Measurements from ENCODE around the gene TM9SF2.

Gene TM9SF2

DNA sequence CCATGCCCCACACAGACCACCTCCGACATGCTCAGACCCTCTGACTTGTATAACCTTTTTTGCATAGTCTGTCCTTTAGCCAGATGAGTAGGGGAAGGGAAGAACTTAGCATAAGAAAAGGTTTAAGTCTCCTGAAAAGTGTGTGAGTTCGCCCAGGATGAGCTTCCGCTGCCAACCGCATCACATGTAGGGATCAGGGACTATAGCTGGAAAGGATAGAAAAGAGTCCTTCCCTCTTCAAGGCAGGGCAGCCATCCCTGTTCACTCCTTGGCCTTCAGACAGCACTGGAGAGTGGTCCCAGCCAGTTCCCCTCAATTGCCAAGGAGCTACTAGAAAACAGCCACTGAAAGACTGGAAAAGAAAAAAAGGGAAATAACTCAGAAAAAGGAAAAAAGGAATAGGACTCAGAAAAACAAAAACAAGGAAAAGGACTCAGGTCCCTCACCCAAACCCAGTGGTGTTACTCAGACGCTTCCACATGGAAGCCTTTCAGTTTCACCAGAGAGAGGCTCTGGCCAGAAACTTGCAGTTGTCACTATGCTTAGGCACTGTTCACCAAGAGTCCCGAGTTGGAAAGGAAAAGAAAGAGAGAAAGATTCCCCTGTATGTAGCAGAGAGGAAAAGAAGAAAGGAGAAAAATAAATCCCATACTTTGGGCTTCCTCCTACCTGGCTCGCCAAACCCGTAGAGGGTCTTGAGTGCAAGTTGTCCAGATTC lies 5.6 kb upstream of the TM9SF2 start:
- DNase-seq, result no peak

DNA sequence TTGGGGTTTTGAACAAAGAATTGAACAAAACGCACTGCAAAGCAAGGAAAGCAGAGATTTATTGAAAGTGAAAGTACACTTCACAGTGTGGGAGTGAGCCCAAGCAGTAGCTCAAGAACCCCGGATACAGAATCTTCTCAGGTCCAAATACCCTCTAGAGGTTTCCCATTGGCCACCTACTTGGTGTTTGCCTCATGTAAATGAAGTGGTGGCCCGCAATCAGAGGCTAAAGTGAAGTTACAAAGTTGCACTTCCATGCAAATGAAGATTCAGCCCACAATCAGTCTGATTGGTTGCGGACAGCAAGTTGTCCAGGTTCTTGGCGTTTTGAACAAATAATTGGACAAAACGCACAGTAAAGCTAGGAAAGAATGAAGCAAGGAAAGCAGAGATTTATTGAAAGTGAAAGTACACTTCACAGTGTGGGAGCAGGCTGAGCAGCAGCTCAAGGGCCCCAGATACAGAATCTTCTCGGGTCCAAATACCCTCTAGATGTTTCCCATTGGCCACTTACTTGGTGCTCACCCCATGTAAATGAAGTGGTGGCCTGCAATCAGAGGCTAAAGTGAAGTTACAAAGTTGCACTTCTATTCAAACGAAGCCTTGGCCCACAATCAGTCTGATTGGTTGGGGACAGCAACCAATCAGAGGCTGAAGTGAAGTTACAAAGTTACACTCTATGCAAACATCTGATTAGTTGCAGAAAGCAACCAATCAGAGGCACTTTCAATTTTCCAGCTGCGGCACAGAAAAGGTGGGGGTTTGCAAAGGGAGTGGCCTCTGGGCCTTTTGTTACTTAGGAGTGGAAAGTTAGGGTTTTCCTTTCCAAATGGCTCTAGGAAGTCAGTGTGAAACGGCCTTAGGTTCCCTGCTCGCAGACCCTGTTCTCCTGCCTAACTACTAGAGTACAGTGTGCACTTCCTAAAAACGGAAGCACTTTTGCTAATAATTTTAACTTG lies 4.8 kb upstream of the TM9SF2 start:
- DNase-seq, result peak; percentile 72

DNA sequence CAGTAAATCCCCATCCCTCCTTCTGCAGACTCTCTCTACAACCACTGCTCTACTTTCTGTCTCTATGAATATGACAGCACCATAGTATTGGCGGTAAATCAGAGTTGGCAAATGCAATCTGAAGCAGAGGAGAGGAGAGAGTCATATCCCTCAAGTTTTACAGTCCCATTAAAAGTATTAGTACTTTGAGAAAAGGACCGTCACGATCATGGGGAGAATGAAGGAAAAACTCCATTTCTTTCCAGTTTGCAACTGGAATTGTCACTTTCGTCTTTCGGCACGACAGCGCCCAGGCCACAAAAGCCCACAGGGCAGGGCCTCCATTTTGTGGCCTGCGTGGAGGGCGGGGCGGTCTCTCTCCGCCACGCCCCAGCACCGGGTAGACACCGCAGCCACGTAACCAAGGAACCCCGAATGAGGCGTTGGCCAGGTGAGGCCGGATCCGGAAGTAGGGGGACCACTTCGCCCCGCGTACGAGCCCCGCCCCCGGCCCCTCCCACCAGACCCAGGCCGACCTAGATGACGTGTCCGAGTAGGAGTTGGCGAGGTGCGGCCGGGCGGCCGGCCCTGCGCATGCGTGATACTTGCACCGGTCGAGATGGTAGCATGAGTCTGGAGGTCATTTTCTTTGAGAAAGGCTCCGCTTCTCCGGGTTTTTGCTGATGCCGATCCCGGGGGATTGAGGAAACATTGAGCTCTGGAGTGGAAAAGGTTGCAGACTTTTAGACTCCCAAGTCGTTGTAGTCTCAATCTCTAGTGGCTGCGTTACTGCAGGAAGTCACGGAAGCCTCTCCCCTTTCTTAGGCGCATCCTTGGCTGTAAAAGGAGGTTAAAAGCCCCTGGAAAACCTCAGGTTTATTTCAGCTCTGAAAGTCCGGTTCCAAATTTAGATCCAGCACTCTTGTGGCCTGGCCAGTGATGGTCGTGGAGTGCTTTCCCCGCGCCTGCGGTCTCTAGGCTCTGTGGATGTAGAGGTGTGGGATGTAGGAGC lies 2.8 kb upstream of the TM9SF2 start:
- DNase-seq, result peak; percentile 66

DNA sequence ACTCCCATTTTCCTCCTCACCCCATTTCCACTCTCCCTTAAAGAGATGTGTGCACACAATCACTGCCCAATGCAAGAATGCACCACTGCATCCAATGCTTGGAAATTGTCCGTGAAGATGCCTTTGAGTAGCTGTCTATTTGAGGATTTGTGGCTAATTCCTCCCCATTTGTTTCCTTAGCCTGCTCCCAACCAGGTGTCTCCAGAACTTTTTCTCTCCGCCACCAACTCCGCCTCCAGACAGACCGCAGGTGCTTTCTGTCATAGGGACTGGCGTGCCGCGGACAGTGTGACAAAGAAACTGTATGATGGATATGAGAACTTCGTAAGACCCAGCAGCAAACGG lies 461 bp upstream of the TM9SF2 start:
- no peak for DNase-seq

DNA sequence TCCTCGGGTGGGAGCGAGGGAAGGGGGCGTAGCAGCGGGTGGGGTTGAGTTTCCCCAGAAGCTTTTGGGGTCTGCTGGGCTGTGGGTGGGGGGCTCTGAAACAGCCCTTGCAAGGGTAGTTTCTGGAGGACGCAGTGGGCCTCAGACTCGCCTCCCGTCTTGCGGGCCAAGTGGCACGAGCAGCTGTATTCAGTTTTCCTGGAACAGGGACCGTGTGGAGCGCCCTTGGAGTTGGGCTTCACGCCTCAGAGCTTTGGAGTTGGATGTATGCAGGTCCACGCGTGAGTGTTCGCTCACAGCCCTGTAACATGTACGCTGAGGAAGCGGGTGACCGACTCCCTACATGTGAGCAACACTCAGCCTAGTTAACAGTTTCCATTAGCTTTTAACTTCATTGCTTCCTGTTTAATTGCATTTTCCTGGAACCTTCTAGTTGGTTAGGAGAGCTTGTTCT lies 603 bp downstream of the TM9SF2 start:
- no peak for DNase-seq

DNA sequence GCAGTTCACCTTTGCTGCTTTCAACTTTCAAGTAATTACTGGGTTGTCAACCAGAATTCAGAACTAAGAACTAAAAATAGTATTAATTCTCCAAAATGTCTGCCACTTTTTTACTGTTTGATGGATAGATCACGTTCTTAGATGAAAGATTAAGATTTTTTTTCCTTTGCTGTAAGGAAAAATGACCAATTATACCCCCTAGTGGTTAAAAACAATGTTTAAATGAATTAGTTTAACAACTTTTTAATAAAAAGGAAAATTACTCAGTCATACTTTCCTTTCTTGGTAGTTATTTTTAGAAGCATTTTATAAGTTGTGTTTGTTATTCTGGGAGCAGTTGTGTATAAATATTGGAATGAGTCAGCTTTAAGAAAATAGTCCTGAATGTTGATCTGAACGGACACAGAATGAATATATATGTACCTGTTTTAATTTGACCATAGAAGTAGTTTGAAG lies 4.6 kb downstream of the TM9SF2 start:
- no peak for DNase-seq

DNA sequence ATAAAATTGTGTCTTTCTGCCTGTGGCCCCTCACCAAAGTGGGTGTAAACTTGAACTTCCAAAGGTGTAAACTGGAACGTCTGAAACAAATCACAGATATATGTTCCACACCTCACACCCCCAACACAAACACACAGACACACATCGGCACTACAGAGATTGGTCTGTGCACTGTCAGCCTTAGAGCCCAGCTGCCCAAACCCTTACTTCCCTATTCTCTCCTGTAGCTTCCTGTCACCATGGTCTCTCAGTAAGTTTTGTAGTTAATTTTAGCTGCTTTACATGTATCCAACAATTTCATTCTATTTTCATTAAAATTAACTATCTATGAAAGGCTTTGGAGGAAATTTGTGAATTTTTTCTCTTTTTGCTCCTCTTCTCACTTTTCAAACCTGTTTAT lies 5.4 kb downstream of the TM9SF2 start:
- peak; percentile 37 for DNase-seq

DNA sequence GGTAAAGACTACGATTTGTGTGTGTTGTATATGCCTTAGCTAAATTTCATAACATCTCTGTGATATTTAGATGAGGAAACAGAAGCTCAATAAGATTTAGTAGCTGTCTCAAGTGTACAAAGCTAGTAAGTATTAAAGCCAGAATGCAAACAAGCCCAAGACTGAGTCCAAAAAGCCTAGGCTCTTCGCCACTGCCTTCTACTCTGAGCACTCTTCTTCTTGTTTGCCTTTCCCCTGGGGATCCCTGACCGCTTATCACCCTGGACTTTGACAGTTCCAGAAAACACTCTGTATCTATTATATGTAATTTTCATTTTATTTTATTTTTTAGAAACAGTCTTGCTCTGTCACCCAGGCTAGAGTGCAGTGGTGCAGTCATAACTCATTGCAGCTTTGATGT lies 5.8 kb downstream of the TM9SF2 start:
- no peak for DNase-seq

DNA sequence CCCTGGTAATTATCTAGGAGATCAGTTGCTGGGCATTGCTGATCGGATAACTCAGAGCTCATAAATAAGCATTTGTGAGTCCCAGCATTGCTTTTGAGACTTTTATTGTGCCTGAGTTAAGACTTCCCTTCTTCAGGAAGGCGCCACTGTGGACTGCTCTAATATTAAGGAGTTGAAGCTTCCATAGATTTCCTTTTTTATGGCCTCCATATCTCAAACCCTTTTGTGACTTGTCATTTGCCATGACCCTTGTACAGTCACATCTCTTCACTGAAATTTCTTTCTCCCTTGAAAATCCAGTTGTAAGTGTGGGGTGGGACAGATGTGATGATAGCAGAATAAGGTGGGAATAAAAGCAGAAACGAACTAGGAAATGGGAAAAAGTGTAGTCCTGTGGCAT lies 6.3 kb downstream of the TM9SF2 start:
- no peak for DNase-seq

DNA sequence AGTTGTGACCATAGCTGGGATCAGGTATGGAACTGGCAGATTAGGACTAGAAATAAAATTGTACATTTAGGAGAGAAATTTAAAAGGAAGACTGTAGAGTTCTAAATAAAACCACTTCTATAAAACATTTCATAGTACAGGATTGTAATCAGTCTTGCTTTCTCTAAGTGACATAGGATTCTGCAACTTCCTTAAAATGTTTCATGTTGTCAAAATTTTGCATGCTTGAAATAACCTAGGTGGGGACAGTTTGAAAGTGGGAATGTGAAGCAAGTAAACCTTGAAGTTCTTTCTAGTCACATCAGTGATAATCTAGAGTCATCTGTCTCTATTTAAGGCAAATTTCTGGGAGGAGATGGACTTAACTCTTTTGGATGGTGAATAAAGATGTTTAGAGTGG lies 6.7 kb downstream of the TM9SF2 start:
- no peak for DNase-seq

DNA sequence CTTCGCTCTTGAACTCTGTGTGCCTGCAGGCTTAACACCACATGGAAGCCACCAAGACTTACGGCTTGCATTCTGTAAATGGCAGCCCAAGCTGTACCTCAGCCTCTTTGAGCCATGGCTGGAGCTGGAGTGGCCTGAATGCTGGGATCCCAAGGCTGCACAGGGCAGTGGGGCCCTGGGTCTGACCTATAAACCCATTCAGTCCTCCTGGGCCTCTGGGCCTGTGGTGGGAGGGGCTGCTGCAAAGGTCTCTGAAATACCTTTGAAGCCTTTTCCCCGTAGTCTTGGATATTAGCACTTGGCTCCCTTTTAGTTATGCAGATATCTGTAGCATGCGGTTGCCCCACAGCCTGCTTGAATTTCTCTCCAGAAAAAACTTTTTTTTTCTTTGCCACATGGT lies 8.2 kb downstream of the TM9SF2 start:
- DNase-seq, result no peak

DNA sequence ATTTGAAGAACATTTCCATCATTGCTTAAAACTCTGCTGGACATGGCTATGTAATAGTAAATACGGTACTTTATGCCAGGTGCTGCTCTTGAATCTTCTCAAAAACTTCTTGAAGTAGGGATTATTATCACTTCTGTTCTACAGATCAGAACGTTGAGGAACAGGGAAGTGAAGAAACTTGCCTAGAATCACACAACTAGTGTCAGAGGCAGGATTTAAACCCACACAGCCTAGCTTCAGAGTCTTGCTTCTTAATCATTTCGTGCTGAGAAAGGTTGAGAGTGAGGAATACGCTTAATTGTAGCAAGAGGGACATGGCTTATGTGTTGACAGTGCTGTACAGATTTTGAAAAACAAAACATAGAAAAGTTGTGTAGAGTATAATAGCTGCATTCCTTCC lies 13.5 kb downstream of the TM9SF2 start:
- no peak for DNase-seq

DNA sequence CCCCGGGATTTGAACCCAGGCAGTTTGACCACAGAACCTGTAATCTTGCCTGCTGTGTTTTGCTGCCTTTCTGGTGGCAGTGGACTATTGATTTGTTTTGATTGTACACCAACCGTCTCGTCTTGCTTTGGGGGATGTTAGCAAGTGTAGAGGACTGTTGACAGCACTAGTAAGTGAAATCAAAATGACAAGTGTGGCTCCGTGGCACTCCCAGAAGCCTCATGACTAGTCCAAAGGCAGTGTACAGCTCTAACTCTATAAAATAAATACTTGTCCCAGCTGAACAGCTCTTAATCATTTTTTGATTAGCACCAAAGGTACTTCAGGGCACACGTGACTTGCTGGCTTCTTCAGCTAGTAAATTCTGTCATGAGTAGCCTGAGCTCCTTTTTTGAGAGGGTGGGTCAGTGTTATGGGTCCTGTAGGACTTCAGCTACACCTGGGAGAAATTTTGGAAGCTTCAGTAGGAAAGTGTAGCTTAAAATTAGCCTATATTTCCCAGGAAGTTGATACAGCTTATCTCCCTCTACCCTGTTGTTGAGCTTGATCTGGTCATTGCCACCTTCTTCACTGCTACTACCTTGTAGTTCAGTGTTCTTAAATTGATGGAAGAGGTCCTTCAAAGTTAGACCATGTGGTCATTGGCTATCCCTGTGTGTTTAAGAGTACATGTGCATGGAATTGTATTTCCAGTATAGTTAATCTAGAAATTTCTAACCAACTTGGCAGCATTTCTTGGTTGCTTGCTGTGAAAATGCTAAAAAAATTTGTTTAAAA lies 15.1 kb downstream of the TM9SF2 start:
- DNase-seq, result no peak

DNA sequence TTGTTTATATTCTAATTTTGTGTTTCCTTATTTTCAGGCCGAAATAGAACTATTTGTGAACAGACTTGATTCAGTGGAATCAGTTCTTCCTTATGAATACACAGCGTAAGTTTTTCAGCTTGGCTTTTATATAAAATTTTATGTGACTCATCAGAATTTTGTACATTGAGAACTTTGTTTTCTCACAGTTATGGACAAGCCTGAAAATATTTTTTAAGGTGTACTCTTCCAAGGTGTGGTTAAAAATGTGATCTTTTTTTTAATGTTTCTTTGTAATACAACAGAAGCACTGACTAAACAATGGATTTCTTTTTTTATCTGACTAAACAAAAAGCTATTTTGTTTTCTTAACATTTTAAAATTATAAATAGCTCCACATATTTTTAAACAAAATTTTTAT lies 16.3 kb downstream of the TM9SF2 start:
- DNase-seq, result no peak

DNA sequence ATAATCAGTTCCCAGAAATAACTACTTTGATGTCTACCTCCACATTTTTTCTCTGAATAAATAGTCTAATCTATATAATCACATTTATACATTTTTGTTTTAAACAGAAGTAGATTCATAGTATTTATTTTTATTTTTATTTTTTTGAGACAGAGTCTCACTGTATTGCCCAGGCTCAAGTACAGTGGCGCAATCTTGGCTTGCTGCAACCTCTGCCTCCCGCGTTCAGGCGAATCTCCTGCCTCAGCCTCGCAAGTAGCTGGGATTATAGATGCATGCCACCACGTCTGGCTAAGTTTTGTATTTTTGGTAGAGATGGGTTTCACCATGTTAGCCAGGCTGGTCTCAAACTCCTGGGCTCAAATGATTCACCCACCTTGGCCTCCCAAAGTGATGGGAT lies 16.7 kb downstream of the TM9SF2 start:
- DNase-seq, result no peak

DNA sequence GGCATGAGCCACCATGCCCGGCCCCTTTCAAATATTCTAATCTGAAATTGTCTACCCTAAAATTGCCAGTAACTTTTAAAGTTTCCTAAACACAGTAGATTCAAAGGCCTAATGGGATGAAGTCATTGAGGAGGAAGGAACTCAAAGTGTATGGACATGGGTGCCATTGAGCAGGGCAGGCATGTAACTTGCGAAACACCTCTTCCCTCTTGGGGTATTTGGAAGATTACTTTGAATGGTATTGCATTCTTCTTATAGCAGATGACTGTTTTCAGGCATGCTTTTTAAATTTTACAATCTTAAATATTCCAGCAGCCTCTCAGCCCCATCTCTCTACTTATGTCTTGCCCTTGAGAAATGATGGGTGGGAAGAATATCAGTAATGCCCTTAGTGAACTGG lies 21.0 kb downstream of the TM9SF2 start:
- DNase-seq, result no peak

DNA sequence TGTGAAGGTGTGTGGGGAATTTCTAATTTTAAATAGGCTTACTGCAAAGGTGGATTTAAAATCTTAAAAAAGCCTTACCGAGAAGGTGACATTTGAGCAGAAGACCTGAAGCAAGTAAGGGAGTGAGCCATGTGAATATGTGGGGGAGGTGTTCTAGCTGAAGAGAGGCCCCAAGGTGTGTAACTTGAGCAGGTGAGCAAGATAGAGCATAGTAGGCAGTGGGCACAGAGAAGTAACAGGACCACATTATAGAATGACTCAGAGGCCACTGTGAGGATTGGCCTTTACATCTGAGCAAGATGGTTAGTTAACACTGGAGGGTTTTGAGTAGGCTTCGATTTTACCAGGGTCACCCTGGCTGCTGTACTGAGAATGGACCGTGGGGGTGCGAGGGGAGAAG lies 22.6 kb downstream of the TM9SF2 start:
- no peak for DNase-seq

DNA sequence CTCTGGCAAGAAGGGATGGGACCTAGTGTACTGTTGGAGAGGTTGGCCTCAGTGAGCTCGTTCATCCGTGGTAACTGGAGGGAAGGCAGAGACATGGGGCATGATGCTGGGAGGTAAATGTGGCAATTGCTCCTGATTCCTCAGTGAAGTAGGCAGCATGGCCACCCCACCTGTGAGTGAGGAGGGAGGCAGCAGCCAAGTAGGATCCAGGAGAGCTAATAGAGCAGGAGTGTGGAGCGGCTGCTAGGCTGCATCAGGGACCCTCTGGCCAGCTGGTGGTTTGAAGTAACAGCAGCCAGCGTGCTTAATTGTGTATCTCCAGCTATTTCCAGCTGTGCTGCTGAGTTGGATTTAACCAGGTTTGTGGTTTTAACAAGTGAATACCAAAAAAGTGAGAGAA lies 24.7 kb downstream of the TM9SF2 start:
- no peak for DNase-seq

DNA sequence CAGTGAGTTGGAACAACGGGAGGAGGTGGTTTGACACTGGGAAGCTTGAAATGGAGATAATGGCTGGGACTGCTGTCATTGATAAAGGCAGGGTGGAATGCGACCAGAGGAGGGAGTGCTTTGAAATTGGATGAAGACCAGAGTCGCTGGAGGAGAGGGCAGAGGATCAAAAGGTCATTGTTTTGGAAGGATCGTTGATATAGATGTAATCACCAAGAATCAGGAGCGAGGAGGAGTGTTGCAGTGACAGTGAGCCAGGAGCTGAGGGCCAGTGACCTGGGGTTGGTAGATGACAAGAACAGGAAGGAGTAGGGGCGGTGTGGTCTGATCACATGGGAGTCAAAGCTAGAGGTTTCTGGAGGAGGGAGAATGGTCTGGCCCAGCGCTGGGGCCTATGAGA lies 25.3 kb downstream of the TM9SF2 start:
- no peak for DNase-seq

DNA sequence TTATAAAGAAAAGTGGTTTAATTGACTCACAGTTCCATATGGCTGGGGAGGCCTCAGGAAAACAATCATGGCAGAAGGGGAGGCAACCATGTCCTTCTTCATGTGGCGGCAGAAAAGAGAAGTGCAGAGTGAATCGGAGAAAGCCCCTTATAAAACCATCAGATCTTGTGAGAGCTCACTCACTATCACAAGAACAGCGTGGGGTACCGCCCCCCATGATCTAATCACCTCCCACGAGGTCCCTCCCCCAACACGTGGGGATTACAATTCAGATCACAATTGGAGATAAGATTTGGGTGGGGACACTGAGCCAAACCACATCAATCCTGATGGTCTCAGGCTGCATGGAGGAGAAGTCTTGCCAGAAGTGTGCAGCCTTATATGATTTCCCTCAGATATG lies 26.0 kb downstream of the TM9SF2 start:
- no peak for DNase-seq

DNA sequence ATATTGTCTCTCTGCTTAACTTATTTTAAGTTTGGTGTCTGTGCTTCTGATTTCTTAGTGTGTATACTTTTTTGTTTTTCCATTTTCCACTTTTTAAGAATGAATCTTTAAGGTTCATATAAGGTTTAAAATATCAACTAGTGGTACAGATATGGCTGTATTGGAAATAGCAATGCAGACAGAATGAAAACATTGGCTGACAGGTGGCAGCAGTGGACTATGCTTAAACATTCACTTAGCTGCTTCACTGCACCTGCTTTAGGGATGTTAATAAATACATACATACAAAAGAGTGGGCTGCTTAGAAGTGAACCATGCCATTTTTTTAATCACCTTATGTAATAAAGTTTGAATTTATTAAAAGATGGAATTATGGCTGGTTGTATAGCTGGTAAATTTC lies 27.3 kb downstream of the TM9SF2 start:
- no peak for DNase-seq

DNA sequence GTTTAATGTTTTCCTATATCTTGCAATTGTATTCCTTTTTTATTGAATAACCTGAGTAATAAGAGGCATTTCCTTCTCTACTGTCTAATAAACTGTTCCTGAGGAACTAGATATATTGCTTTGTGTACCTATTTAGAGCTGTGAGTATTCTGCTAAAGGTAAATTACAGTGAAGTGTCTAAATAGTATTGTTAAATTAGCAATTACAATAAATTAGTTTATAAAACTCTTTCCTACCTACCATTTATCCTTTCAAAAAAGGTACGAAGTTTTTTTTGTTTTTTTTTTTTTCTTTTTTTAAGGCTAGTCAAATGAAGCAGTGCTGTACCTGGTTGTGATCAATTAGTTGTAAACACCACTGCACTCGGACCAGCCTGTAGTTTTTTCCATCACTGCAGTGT lies 34.8 kb downstream of the TM9SF2 start:
- no peak for DNase-seq
